NOMO-1 treated with dmso at 0.1 percent for 144 hours (cell line): ENCODE results near the gene NOBOX.
A peak's percentile ranks its signal among the peaks of the same experiment; 100 is the strongest.
"Not testable (repeated sequence)": the region's sequence is repeated elsewhere in the genome, so short reads cannot be mapped to it uniquely, and the experiment has no call there.

Experiments used
- DNase-seq: peaks from one replicate; lab custom pipeline; 2025; ENCODE audit not compliant: unreplicated experiment; lab: John Stamatoyannopoulos, UW

Gene NOBOX

DNA sequence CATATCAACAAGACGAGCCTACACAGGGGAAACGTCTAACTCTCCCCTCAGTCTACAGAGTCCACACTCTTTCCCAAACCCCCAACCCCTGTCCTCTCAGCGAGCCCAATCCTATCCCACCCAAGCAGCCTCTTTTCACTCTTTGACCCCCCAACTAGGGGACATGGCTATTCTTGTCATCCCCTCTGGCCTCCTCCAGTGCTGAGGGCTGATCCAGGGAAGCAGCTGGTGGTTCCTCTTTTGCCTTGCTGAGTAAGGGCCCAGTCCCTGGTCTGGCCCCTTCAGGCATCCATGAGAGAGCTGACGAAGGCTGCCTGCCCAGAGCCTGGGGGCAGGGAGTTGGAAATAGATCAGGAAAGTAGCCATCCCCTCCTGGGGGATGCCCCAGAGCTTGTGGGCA, 6.4 kb downstream of the NOBOX start:
- no peak for DNase-seq

DNA sequence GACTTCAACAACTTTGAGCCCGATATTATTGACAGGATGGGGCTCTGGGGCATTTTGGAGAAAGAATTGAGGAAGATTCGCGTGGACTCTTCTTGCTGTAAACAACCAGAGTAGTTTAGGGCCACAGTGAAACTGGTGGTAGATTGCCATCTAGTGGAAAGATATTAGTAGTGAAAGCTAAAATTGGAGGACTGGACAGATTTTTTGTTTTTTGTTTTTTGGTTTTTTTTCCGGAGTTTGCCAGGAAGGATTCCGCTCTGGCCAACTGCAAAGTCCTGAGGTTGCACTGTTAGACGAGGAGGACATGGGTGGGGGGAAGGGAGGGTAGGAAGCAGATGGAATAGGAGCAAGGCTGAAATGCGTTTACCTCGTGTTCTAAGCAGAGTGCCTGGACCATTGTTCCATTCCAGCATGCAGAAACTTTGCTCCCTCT, 11.7 kb downstream of the NOBOX start:
- peak; percentile 1 for DNase-seq

DNA sequence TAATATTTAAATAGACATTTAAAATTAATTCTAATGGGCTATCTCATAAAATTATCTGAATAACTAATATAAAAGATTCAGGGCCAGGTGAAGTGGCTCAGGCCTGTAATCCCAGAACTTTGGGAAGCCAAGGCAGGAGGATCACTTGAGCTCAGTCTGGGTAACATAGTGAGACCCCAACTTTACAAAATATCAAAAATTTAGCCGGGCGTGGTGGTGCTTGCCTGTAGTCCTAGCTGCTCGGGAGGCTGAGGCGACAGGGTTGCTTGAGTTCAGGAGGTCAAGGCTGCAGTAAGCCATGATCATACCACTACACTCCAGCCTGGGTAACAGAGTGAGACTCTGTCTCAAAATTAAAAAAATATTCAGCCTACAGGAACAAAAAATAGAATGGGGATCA, 12.5 kb downstream of the NOBOX start:
- no peak for DNase-seq

DNA sequence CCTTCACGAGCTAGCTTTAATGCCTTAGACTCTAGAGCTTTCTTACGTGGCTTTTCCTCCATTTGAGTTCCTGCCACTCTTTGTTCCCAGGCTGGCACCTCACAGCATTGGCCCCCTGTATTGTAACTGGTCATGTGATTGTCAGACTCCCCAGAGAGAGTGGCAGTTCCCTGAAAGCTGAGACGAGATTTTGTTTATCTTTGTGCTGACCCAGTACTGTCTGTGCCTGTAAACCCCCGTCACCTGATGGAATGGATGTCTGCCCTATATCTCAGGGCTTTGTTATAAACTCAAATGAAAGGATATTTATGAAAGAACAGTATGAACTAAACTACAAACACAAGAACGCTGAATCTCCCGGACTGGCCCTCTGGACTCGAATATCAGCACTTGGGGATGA, 13.0 kb downstream of the NOBOX start:
- no peak for DNase-seq

DNA sequence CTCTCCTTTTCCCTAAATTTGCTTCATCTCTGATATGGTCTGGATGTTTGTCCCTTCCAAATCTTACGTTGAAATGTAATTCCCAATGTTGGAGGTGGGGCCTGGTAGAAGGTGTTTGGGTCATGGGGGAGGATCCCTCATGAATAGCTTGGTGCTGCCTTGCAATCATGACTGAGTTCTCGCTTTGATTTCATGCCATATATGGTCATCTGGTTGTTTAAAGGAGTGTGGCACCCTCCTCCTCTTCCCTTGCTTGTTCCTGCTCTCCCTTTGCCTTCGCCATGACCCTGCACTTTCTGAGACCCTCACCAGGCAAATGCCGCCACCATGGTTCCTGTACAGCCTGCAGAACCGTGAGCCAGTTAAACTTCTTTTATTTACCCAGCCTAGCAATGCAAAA, 14.5 kb downstream of the NOBOX start:
- no peak for DNase-seq

DNA sequence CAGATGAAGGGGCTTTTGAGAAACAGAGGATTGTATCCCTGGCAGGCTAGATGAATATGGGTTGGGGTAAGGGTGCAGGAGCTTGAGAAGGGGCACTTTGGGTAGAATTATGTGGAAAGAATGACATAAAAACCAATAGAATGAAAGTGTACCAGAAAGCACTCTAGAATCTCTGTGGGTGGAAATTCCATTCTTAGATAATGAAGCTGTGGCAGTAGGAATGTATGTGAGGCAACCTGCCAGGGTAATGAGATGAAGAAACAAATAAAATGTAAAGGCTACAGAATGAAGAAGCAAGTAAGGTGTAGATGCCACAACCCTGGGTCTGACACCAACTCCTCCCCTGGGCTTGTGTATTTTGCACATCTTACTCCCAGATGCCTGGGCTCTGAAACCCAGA, 16.8 kb downstream of the NOBOX start:
- no peak for DNase-seq

DNA sequence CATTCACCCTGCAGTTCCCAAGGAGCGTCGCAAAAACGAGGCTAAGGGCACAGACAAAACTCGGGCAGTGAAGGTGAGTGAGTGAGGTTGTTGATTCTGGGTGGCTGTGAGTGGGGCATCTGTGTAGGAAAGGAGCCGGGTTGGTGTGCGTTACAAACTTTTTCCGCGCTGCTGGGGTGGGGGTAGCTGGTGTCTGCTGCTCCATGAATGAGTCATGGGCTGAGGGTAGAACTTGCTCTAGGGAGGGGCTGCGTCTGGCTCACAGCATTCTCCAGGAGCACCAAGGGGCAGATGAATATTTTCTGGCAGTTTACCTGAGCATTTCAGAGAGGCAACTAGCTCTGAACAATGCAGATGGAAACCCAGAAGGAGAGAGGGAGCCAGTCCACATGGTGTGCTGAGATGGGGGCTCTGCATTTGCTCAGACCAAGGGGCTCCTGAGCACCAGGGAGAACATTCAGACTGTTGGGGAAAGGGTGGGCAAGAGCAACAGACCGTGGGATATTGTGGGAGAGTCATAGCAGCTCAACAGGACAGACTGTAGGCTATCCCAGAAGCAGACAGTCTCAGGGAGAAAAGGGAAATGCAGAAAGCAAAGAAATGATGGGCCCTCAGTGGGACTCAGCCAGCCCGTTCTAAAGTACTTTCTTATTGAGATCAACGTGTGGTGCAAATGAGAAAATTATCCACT, 18.8 kb downstream of the NOBOX start:
- no peak for DNase-seq

DNA sequence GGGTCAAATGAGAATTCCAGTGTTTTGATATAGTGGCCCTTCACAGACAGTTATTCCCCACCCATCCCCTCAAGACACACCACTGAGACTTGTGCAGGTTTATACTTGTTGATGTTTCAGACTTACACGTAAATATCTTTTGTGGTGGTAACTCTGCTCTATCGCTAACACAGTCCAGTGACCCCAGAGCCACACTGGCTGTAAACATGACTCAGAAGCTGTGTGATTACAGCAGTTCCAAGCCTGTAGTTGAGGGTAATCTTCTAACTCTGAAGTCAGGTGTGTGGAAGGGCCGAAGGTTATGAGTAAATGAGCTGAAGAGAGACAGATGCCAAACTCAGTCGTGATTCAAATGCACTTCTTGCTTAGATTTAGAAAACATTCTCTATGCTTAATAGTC, 19.4 kb downstream of the NOBOX start:
- DNase-seq, result no peak

DNA sequence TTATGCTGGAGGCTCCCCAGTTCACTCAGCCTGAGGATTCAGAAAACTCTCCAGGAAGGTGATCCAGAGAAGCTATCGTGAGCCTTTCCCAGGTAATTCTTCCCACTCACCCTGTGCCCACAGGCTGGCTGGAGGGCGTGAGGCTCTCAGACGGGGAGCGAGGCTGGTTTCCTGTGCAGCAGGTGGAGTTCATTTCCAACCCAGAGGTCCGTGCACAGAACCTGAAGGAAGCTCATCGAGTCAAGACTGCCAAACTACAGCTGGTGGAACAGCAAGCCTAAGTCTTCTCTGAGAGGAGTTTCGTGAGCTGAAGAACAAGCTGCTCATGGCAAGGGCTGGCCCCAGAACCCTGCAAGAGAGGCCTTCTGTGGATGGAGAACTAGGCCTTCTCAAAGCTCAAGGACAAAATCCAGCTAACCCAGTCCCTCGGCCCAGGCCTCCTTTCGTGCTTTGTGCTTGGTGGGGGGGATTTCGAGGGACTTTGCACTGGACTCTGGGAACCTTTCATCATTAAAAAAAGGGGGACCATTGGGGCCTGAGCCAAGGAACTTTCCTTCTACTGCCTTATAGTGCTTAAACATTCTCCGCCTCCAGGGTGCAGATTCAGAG, 23.6 kb downstream of the NOBOX start:
- DNase-seq, result no peak

DNA sequence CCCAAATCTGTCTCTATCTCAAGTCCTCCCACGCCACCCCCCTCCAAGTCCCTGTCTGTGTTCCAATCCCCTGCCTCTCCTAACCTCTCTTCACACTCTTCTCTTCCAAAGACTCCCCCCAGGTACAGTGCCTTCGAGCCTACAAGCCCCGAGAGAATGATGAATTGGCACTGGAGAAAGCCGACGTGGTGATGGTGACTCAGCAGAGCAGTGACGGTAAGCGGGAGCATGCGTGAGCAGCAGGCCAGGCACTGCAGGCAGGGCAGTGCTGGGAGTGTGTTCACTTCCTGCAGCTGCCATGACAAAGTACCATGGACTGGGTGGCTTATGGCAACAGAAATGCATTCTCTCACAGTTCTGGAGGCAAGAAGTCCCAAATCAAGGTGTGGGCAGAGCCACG, 24.8 kb downstream of the NOBOX start:
- no peak for DNase-seq

DNA sequence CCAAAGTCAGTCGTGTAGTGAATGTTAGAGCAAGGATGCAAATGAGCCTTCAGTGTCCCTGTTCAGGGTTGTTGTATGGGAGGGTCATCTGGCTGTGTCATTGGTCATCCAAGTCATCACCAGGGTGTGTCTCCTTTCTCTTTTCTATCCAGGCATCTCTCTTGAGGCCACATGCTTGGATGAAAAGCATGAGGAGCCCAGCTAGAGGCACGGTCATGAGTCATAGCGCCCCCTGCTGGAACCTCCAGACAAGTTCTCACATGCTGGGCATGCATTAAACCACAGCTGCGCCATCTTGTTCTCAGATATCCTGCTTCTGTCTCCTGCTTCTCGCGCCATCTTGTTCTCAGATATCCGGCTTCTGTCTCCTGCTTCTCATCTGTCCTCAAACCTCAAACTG, 34.3 kb downstream of the NOBOX start:
- not testable (repeated sequence) for DNase-seq

DNA sequence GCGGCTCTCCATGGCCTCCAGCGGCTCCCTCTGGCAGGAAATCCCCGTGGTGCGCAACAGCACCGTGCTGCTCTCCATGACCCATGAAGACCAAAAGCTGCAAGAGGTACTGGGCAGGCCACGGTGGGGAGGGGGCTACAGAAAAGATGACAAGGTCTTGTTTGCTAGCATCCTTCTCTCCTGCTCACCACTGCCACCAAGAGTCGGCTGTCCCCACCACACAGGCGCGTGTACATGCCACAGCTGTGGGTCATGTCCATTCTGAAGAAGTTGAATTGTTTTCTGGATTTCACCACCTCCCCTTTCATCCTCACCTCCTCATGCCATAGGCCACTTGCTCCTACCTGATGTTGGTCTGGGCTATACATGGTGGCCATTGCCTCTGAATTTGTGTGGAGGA, 36.2 kb downstream of the NOBOX start:
- DNase-seq, result not testable (repeated sequence)

DNA sequence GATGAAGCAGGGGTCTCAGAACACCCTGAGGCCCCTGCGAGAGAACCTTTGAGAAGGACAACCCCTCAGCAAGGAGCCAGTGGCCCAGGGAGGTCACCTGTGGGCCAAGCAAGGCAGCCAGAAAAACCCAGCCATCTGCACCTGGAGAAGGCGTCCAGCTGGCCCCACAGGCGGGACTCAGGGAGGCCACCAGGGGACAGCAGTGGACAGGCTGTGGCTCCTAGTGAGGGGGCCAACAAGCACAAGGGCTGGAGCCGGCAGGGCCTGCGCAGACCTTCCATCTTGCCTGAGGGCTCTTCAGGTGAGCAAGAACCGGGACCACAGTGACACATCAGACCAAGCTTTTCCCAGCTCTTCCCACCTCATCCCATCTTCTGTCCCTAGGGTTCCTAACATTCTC, 38.0 kb downstream of the NOBOX start:
- not testable (repeated sequence) for DNase-seq

DNA sequence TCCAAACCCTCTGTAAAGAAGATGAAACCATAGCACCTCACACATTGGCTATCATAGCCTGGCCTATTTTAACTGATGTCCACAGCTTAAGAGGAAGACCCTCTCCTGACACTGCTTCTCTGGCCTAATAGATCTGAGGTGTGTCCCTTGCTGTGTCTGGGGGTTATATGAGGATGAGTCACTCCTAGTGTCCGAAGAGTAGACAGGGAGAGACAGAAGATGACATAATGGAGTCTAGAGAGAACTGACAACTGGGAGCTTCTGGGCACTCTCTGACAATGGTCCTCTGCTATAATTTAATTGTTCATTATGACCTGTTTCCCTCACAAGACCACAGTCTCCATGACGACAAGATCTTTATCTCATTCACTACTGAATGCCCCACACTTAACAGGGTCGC, 41.4 kb downstream of the NOBOX start:
- not testable (repeated sequence) for DNase-seq

DNA sequence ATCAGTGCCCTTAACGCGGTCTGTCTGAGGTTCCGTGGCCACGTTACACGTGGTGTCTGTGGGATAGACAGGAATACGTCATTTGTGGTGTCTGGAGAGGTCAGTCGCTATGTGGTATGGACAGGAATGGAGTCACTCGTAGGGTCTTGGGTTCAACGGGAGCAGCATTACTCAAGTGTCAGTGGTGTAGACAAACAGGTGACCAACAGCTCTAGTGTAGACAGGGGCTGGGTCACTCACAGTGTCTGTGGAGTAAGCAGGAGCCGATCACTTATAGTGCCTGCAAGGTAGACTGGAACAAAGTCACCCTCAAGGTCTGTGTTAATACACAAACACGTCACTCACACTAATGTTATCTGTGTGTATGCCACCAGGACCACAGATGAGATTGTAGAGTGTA, 46.6 kb downstream of the NOBOX start:
- not testable (repeated sequence) for DNase-seq

DNA sequence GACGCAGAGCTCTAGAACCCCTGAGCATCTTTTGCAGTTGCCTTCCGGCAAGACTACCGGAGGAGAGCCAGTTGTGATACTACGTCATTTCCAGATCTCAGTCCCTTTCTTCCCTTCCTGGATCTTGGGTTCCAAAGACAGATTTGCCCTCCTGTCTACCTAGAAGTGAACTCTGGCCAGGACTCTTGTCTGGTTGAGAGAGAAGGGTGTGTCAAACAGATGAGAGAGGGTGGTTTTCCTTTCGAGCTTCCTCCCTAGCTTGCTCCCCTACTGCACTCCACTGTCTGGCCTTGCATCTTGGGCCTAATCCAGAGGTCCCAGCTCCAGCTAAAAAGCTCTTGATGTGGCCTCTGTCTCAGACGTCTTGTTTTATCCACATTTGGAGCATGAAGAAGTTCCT, 47.3 kb downstream of the NOBOX start:
- not testable (repeated sequence) for DNase-seq

DNA sequence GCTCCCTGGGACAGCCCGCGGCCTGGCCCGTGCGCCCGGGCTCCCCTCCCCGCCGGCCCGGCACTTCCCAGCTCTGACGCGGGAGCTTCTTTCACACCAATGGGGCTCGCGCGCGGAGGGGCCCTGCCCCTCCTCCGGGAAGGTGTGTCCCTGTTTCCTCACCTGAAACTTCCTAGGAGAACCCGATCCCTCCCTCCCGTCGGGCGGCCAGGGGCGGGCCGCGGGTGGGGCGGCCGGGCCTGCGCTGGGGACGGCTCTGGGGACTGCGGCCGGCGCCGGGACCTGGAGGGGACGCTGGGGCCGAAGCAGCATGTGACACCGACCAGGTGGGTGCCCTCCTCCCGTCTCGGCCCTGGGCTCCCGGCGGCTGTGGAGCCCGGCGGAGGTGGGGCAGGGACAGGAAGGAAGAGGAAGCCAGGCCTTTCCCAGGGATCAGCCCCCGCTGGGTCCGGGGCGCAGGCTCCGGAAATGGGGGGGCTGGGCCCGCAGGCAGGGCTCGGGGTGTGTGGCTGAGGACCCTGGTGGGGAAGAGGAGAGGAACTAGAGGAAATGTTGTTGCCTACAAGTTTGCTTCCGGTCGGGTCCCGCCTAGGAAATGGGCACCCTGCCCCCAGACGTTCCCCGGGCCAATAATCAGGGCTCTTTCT, 48.2 kb downstream of the NOBOX start, which contains the start of gene ARHGEF5:
TSS of gene ARHGEF5 (plus strand) at position 227 of the 647 bp plus-strand sequence. CDS start 7,268 bp downstream, outside the sequence.
- DNase-seq, result not testable (repeated sequence)

DNA sequence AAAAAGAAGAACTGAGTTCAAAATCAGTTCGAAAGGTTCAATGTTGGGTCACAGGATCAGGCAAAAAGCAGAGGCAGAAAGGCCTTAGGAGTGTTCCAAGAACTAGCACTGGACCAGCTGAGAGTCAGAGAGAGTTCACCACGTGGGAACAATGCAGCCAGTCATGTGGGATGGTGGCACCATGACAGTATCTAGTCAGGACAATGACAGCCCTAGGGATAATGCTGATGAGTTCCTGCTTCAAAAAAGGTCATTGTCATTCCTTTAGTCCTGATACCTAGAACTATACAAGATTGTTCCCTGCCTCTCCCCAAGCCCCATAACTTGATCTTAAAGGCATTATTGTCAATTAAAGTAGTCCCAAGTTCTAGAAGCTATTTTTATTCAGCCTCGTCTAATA, 51.8 kb downstream of the NOBOX start:
- not testable (repeated sequence) for DNase-seq

DNA sequence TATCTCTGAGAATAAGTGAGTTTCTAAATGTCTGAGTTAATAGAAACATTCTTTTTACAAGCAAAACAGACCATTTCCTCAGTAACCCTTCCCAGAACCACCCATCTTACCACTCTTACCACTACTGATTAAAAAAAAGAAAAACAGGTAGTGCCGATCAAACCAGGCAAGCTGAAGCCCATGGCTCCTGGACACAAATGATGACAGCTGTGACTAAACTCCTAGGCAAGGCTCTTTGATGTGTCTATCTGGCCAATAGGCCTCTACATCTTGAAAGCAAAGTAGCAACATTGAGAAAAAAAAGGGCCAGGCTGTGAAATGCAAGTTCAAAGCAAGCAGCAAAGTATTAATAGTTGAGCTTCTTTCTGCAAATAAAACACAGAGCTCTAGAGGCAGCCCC, 54.9 kb downstream of the NOBOX start:
- DNase-seq, result not testable (repeated sequence)
